ENCODE measurements around the gene DNAL1. TPM values are rescaled to one million over a fixed set of nuclear protein-coding genes. Genes with fewer than 3 reads are reported as not detected.

Gene DNAL1
- total and polyA plus RNA-seq, 9 of the 15 experiments (the other 6 are each of a cell fraction or from before 2014, with no cell fraction given): 1.6 to 11.7 (median 4.8) TPM

- no peak for TF ChIP-seq KLF13 (tag; IDR thresholded peaks at IDR 0.05; ENCODE audit: borderline replicate concordance, low read depth)
- no peak for TF ChIP-seq ZBTB9 (CRISPR knock-in tag; IDR thresholded peaks at IDR 0.05)
- TF ChIP-seq RBBP5 (IDR thresholded peaks at IDR 0.05; ENCODE audit: borderline replicate concordance, insufficient read depth, low read length, poor library complexity, severe bottlenecking): peak; percentile 70
- peak; percentile 50 for TF ChIP-seq FOSL1 (tag; conservative IDR thresholded peaks at IDR 0.05)
- peak; percentile 65 for TF ChIP-seq POLR2G (IDR thresholded peaks at IDR 0.05; ENCODE audit: low read depth, low read length)
- no peak for TF ChIP-seq HDAC6 (IDR thresholded peaks at IDR 0.05; ENCODE audit: low read depth, low read length)
- TF ChIP-seq ATF7 (IDR thresholded peaks at IDR 0.05): 0 out of 2 replicates have a peak, but pooled peaks have one; percentile 13
- no peak for TF ChIP-seq GTF2E2 (tag; IDR thresholded peaks at IDR 0.05)
- TF ChIP-seq ZBTB7A (IDR thresholded peaks at IDR 0.05; ENCODE audit: borderline replicate concordance, control insufficient read depth, low read depth, low read length): peak; percentile 56; the same call in 1 of the 2 replicates
- peak; percentile 25; the same call in 1 of the 2 replicates for TF ChIP-seq NFRKB (IDR thresholded peaks at IDR 0.05; ENCODE audit: low read depth)
- no peak for TF ChIP-seq ZNF707 (CRISPR knock-in tag; conservative IDR thresholded peaks at IDR 0.05)
- TF ChIP-seq ZNF592 (IDR thresholded peaks at IDR 0.05): peak; percentile 90
- no peak for TF ChIP-seq BRCA1 (IDR thresholded peaks at IDR 0.05)
- no peak for TF ChIP-seq BRCA1 (CRISPR knock-in tag; IDR thresholded peaks at IDR 0.05)
- peak; percentile 39 to 49 for TF ChIP-seq E2F6 (IDR thresholded peaks at IDR 0.05; ENCODE audit: borderline replicate concordance in 1 of 2, extremely low read depth in 1 of 2, insufficient read depth in 1 of 2, insufficient read length in 1 of 2, low read depth in 1 of 2, low read length in 1 of 2, poor library complexity in 1 of 2, severe bottlenecking in 1 of 2)
- no peak for TF ChIP-seq POLR3A (IDR thresholded peaks at IDR 0.05; ENCODE audit: borderline replicate concordance, extremely low read depth, insufficient read depth, insufficient read length)
- TF ChIP-seq USF1 (CRISPR knock-in tag; IDR thresholded peaks at IDR 0.05): peak; percentile 54
- peak; percentile 88 for TF ChIP-seq MAX (CRISPR knock-in tag; IDR thresholded peaks at IDR 0.05)
These were observed 97.2 kb downstream of the DNAL1 start (continued) for GRCh38 chr14:73741876-73742519.

Data from K562 (cell line).